NT2/D1 (cell line): ENCODE results near the gene SYT8.

Source experiments
- DNase-seq: peaks from one replicate; pipeline ENCODE4 v3.0.0-alpha.2; 2011; ENCODE audit warnings: low read depth, low spot score
- H3K27me3 ChIP-seq: 2 replicates; pipeline ENCODE4 v1.6.0; 2011; ENCODE audit warnings: mild to moderate bottlenecking; ENCODE audit not compliant: insufficient read length, insufficient read depth
- H3K36me3 ChIP-seq: 2 replicates; pipeline ENCODE4 v1.6.1; 2011; ENCODE audit warnings: mild to moderate bottlenecking, low read length, mixed read lengths; ENCODE audit not compliant: insufficient read depth, insufficient read length
- H3K4me1 ChIP-seq: 2 replicates; pipeline ENCODE4 v1.5.1; 2011; ENCODE audit not compliant: insufficient read depth, insufficient read length
- H3K4me3 ChIP-seq: 2 replicates; pipeline ENCODE4 v1.5.1; 2011; ENCODE audit warnings: low read depth; ENCODE audit not compliant: insufficient read length
- H3K9ac ChIP-seq: 2 replicates; pipeline ENCODE4 v1.6.0; 2011; ENCODE audit warnings: low read depth; ENCODE audit not compliant: insufficient read length
- H3K9me3 ChIP-seq: 2 replicates; pipeline ENCODE4 v1.5.1; 2011; ENCODE audit warnings: mild to moderate bottlenecking, low read length; ENCODE audit not compliant: insufficient read depth
- SUZ12 ChIP-seq: IDR thresholded peaks from 2 replicates; pipeline ENCODE4 v1.6.1; 2011; ENCODE audit not compliant: insufficient read length, insufficient read depth; ENCODE audit errors: extremely low read depth
- YY1 ChIP-seq: IDR thresholded peaks from 2 replicates; pipeline ENCODE4 v1.6.1; 2011; ENCODE audit not compliant: insufficient read length, insufficient read depth
- ZNF274 ChIP-seq: IDR thresholded peaks from 2 replicates; pipeline ENCODE4 v1.6.1; 2011; ENCODE audit warnings: mild to moderate bottlenecking, low read depth, low read length

The SYT8 gene

GRCh38 chr11:1836011-1836945 lies 1.5 kb downstream of the SYT8 start:
- H3K27me3 ChIP-seq = peaks cover 9% of the 10 kb centered on the region
- H3K4me3 ChIP-seq = no peak overlapping the region
- peaks cover 12% of the 10 kb centered on the region for H3K4me1 ChIP-seq
- H3K9ac ChIP-seq = no peak overlapping the region
- no peak for TF ChIP-seq YY1
- TF ChIP-seq ZNF274 = no peak
- no peak for TF ChIP-seq SUZ12
- H3K9me3 ChIP-seq = no peaks in the 10 kb centered on the region
- no peak for DNase-seq
- no peaks in the 10 kb centered on the region for H3K36me3 ChIP-seq

- no peak for TF ChIP-seq SUZ12
- TF ChIP-seq ZNF274 = no peak
- TF ChIP-seq YY1 = no peak
- Histone ChIP-seq H3K9ac (peak overlapping the region; percentile 42), H3K4me3 (no peak overlapping the region), H3K27me3 (peaks cover 9% of the 10 kb centered on the region), H3K9me3 (no peaks in the 10 kb centered on the region), H3K4me1 (peaks cover 12% of the 10 kb centered on the region), H3K36me3 (no peaks in the 10 kb centered on the region)
- peak; percentile 35 for DNase-seq
These were observed 2.6 kb downstream of the SYT8 start for GRCh38 chr11:1837171-1838076.

GRCh38 chr11:1838077-1838425 lies 3.3 kb downstream of the SYT8 start:
- Histone ChIP-seq H3K36me3 (no peaks in the 10 kb centered on the region), H3K4me1 (peaks cover 11% of the 10 kb centered on the region)
- TF ChIP-seq ZNF274 (no peak), YY1 (no peak), SUZ12 (no peak)

GRCh38 chr11:1838426-1839144 lies 3.8 kb downstream of the SYT8 start, which contains the start of gene TNNI2:
TNNI2 (plus strand) TSS chr11:1838981; CDS start chr11:1839697, 716 bp downstream.
- TF ChIP-seq YY1 (no peak), SUZ12 (no peak), ZNF274 (no peak)
- Histone ChIP-seq H3K27me3 (no peaks in the 10 kb centered on the region), H3K9ac (peak within 1 kb of the TSS; percentile 42), H3K36me3 (no peaks in the 10 kb centered on the region), H3K4me3 (no peak within 1 kb of the TSS), H3K9me3 (no peaks in the 10 kb centered on the region), H3K4me1 (peaks cover 9% of the 10 kb centered on the region)
- no peak for DNase-seq

More at GRCh38 chr11:1838077-1838425, 3.3 kb downstream of the SYT8 start:
- Histone ChIP-seq H3K4me3 (no peak overlapping the region), H3K9me3 (no peaks in the 10 kb centered on the region), H3K9ac (peak overlapping the region; percentile 6), H3K27me3 (peaks cover 5% of the 10 kb centered on the region)
- no peak for DNase-seq

DNA sequence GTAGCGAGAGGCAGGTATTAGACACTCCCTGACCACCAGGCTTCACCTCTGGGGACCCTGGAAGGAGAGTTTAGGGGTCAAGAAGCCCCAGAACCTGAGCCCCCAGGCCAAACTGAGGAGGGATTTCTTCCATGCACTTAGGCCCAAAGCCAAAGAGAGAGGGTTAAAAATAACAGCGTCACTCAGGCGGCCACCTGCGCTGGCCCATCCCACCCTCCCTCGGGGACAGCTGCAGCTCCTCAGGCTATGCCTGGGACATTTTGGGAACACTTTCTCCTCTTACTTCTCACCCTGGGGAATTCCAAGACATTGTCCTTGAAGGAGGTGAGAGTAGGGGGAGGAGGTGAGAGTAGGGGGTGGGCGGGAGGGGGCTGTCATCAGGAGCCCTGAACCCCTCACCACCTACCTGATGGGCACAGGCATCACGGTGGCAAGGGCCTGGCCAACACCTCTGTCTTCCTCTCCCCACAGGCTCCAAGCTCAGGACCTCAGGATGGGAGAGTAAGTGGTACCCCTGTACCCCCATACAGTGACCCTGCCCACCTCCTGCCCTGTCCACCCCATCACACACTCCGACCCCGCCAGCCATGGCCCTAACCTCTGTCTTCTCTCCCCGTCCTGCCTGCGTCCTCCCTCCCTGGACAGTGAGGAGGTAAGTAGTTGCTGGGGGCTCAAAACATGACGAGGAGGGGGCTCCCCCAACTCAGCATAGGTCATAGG lies 4.6 kb downstream of the SYT8 start:
- no peak for TF ChIP-seq SUZ12
- no peak for TF ChIP-seq YY1
- no peak for TF ChIP-seq ZNF274
- Histone ChIP-seq H3K27me3 (no peaks in the 10 kb centered on the region), H3K9ac (no peak overlapping the region), H3K36me3 (no peaks in the 10 kb centered on the region), H3K9me3 (no peaks in the 10 kb centered on the region), H3K4me1 (peaks cover 9% of the 10 kb centered on the region), H3K4me3 (no peak overlapping the region)
- no peak for DNase-seq
